ENCODE measurements around the gene PRKCE. TPM values are rescaled to one million over a fixed set of nuclear protein-coding genes. Genes with fewer than 3 reads are reported as not detected.

The PRKCE gene
- total RNA-seq, 1 experiment from 2014 or later: 14.8 TPM

DNA sequence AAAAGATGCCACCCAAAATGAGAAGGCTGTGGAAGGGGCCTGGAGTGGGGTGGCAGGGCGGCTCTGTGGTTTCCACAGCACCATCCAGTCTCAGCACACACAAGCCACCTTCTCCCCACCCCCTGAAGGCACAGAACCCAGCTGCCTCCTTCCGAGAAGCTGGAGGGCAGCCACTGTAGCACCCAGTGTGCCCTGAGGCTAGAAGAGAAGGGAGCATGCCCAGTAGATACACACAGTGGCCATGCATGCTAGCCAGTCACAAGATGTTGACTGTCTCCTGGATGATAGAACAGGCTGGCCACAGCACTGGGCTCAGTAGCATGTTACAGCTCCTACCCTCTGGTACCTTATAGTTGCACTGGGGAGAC lies 496.9 kb downstream of the PRKCE start:
- POLR2A ChIA-PET: no interaction called here
- CTCF ChIA-PET: no interaction called here
- no peak overlapping the region for H3K4me2 ChIP-seq (ENCODE audit: low read length)
- H3K79me2 ChIP-seq (ENCODE audit: insufficient read depth, low read length): no peaks in the 10 kb centered on the region
- no peak for DNase-seq (ENCODE audit: low read depth, low spot score)
- no peak overlapping the region for H3K4me3 ChIP-seq (replicated peaks in 1 of 2; ENCODE audit: low read depth in 1 of 2, low read length in 2 of 2)
- RAD21 ChIA-PET (ENCODE audit: low non-redundant PET in 1 of 2, low total read pairs in 2 of 2, uncharacterized antibody in 2 of 2, unreplicated experiment in 2 of 2): no interaction called here
- H3K36me3 ChIP-seq (ENCODE audit: control insufficient read depth in 1 of 2, insufficient read depth in 2 of 2, low read length in 2 of 2): no peaks in the 10 kb centered on the region
- peaks cover 0 to 9% of the 10 kb centered on the region in 2 experiments; a peak in 1 of 4 replicates for H3K4me1 ChIP-seq (ENCODE audit: control insufficient read depth in 1 of 2, insufficient read depth in 2 of 2, low read length in 2 of 2)
- no peak for ATAC-seq
- BruUV-seq (replicated peaks): no TSS peak
- TF ChIP-seq, protein P1, sequence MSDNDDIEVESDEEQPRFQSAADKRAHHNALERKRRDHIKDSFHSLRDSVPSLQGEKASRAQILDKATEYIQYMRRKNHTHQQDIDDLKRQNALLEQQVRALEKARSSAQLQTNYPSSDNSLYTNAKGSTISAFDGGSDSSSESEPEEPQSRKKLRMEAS (IDR thresholded peaks at IDR 0.05): no peak
- TF ChIP-seq, protein P2, sequence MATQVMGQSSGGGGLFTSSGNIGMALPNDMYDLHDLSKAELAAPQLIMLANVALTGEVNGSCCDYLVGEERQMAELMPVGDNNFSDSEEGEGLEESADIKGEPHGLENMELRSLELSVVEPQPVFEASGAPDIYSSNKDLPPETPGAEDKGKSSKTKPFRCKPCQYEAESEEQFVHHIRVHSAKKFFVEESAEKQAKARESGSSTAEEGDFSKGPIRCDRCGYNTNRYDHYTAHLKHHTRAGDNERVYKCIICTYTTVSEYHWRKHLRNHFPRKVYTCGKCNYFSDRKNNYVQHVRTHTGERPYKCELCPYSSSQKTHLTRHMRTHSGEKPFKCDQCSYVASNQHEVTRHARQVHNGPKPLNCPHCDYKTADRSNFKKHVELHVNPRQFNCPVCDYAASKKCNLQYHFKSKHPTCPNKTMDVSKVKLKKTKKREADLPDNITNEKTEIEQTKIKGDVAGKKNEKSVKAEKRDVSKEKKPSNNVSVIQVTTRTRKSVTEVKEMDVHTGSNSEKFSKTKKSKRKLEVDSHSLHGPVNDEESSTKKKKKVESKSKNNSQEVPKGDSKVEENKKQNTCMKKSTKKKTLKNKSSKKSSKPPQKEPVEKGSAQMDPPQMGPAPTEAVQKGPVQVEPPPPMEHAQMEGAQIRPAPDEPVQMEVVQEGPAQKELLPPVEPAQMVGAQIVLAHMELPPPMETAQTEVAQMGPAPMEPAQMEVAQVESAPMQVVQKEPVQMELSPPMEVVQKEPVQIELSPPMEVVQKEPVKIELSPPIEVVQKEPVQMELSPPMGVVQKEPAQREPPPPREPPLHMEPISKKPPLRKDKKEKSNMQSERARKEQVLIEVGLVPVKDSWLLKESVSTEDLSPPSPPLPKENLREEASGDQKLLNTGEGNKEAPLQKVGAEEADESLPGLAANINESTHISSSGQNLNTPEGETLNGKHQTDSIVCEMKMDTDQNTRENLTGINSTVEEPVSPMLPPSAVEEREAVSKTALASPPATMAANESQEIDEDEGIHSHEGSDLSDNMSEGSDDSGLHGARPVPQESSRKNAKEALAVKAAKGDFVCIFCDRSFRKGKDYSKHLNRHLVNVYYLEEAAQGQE (IDR thresholded peaks at IDR 0.05; ENCODE audit: low read depth): no peak
- TF ChIP-seq CBX3 (IDR thresholded peaks at IDR 0.05; ENCODE audit: low read depth): no peak
- TF ChIP-seq ZNF274 (IDR thresholded peaks at IDR 0.05; ENCODE audit: low read depth, low read length): no peak
- no peak for TF ChIP-seq SIN3A (IDR thresholded peaks at IDR 0.05; ENCODE audit: low read depth)
- TF ChIP-seq SP1 (IDR thresholded peaks at IDR 0.05; ENCODE audit: low read depth): no peak
- TF ChIP-seq CEBPB (IDR thresholded peaks at IDR 0.05; ENCODE audit: low read depth): no peak
- TF ChIP-seq FOSL1 (IDR thresholded peaks at IDR 0.05; ENCODE audit: low read depth): no peak
- TF ChIP-seq POLR2AphosphoS5 (IDR thresholded peaks at IDR 0.05; ENCODE audit: low read depth, low read length): no peak
- no peak for TF ChIP-seq RAD21 (IDR thresholded peaks at IDR 0.05; ENCODE audit: low read depth)
- TF ChIP-seq EGR1 (IDR thresholded peaks at IDR 0.05; ENCODE audit: low read depth): no peak
- no peak for TF ChIP-seq SRF (IDR thresholded peaks at IDR 0.05; ENCODE audit: low read depth)
- TF ChIP-seq, protein P3, sequence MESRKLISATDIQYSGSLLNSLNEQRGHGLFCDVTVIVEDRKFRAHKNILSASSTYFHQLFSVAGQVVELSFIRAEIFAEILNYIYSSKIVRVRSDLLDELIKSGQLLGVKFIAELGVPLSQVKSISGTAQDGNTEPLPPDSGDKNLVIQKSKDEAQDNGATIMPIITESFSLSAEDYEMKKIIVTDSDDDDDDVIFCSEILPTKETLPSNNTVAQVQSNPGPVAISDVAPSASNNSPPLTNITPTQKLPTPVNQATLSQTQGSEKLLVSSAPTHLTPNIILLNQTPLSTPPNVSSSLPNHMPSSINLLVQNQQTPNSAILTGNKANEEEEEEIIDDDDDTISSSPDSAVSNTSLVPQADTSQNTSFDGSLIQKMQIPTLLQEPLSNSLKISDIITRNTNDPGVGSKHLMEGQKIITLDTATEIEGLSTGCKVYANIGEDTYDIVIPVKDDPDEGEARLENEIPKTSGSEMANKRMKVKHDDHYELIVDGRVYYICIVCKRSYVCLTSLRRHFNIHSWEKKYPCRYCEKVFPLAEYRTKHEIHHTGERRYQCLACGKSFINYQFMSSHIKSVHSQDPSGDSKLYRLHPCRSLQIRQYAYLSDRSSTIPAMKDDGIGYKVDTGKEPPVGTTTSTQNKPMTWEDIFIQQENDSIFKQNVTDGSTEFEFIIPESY (IDR thresholded peaks at IDR 0.05; ENCODE audit: extremely low read depth, insufficient replicate concordance, low read length): no peak
- TF ChIP-seq POLR2A (IDR thresholded peaks at IDR 0.05; ENCODE audit: borderline replicate concordance, extremely low read depth, insufficient read depth, insufficient read length): no peak
- TF ChIP-seq, protein P4, sequence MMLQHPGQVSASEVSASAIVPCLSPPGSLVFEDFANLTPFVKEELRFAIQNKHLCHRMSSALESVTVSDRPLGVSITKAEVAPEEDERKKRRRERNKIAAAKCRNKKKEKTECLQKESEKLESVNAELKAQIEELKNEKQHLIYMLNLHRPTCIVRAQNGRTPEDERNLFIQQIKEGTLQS (IDR thresholded peaks at IDR 0.05): no peak
- no peak overlapping the region for H2AFZ ChIP-seq (ENCODE audit: low read depth, low read length, poor library complexity, severe bottlenecking)
- no peaks in the 10 kb centered on the region for H3K9me3 ChIP-seq (ENCODE audit: control insufficient read depth in 1 of 2, insufficient read depth in 1 of 2, low read depth in 1 of 2, low read length in 2 of 2)
- no peaks in the 10 kb centered on the region for H4K20me1 ChIP-seq (ENCODE audit: insufficient read depth)
- no peak overlapping the region for H3K9ac ChIP-seq (ENCODE audit: low read length)
- no peaks in the 10 kb centered on the region for H3K27me3 ChIP-seq (ENCODE audit: insufficient read depth, low read length)
- no peaks in the 10 kb centered on the region for H3K9me2 ChIP-seq (ENCODE audit: insufficient read depth)
- H3K27ac ChIP-seq (ENCODE audit: low read depth, low read length): no peak overlapping the region
- intact Hi-C loops (cut with micrococcal nuclease): no loop called here
